ENCODE measurements around the gene RAP1B. TPM values are rescaled to one million over a fixed set of nuclear protein-coding genes. Genes with fewer than 3 reads are reported as not detected.

Gene RAP1B
- total and polyA plus RNA-seq, 2 of the 4 experiments (the other 2 are of a cell fraction): 159 to 200 TPM

- peaks cover 65% of the 10 kb centered on the region for H4K20me1 ChIP-seq (ENCODE audit: insufficient read depth, low read length)
- POLR2A ChIA-PET (ENCODE audit: unreplicated experiment): interaction anchor here (0.6 kb wide), 1 partner anchor 162 kb away, joined by 3 read pairs; no protein-coding TSS in a partner anchor
Observed at GRCh38 chr12:68647507-68647906, 36.8 kb downstream of the RAP1B start.

More at GRCh38 chr12:68647507-68647906, 36.8 kb downstream of the RAP1B start:
- no peak overlapping the region for H2AFZ ChIP-seq (replicated peaks; ENCODE audit: low read length, poor library complexity)
- peaks cover 10% of the 10 kb centered on the region for H3K36me3 ChIP-seq (ENCODE audit: control insufficient read depth, insufficient read depth, low read length)
- H4K5ac ChIP-seq (ENCODE audit: low read depth, low read length): no peak overlapping the region
- peak overlapping the region; percentile 26; the same call in 1 of the 2 replicates for H3K23ac ChIP-seq (ENCODE audit: low read depth, low read length)
- H3K4me3 ChIP-seq (ENCODE audit: insufficient read depth, low read depth, low read length): no peak overlapping the region
- H2BK5ac ChIP-seq (ENCODE audit: low read depth, low read length, poor library complexity, severe bottlenecking): peak overlapping the region; percentile 41
- no peak overlapping the region for H3K4me2 ChIP-seq (ENCODE audit: low read depth, low read length)
- DNase-seq (no peak), ATAC-seq (ENCODE audit: low read depth) (no peak)
- dilution Hi-C loops (cut with HindIII; ENCODE audit: low sequenced_read_pairs, unreplicated experiment): no loop called here
- no peak overlapping the region for H2BK20ac ChIP-seq (ENCODE audit: low read depth, low read length)
- BruUV-seq (replicated peaks): no TSS peak
- in situ Hi-C loops (cut with MboI; ENCODE audit: low sequenced_read_pairs): no loop called here
- no peak overlapping the region for H4K91ac ChIP-seq (ENCODE audit: insufficient read depth, low read depth, low read length)
- TF ChIP-seq MXI1 (IDR thresholded peaks at IDR 0.05; ENCODE audit: borderline replicate concordance, low read depth, low read length): no peak
- TF ChIP-seq CEBPB (IDR thresholded peaks at IDR 0.05; ENCODE audit: low read depth, low read length): no peak
- TF ChIP-seq FOS (IDR thresholded peaks at IDR 0.05; ENCODE audit: low read depth, low read length): no peak
- no peak overlapping the region for H3K14ac ChIP-seq (replicated peaks; ENCODE audit: low read depth, low read length)
- H2BK120ac ChIP-seq (ENCODE audit: low read depth, low read length): no peak overlapping the region
- H3K4me1 ChIP-seq (ENCODE audit: control insufficient read depth, insufficient read depth, low read length): peaks cover 4% of the 10 kb centered on the region
- H3K4ac ChIP-seq (ENCODE audit: low read depth, low read length): no peak overlapping the region
- H3K9me1 ChIP-seq (ENCODE audit: insufficient read depth, low read length): peaks cover 3% of the 10 kb centered on the region
- no peaks in the 10 kb centered on the region for H3K27me3 ChIP-seq (ENCODE audit: control insufficient read depth, insufficient read depth, low read length)
- peaks cover 12 to 63% of the 10 kb centered on the region in 2 experiments for H3K79me1 ChIP-seq (ENCODE audit: low read depth in 1 of 2, low read length in 2 of 2)
- no peak overlapping the region for H2AK9ac ChIP-seq (replicated peaks; ENCODE audit: low read depth, low read length, poor library complexity)
- no peak overlapping the region for H2AK5ac ChIP-seq (ENCODE audit: low read depth, low read length)
- no peak overlapping the region for H4K8ac ChIP-seq (ENCODE audit: low read depth in 2 of 2, low read length in 2 of 2)
- H2BK15ac ChIP-seq (ENCODE audit: low read depth, low read length): no peak overlapping the region
- no peak overlapping the region for H3K18ac ChIP-seq (ENCODE audit: low read depth, low read length)
- no peak overlapping the region for H3K27ac ChIP-seq (ENCODE audit: insufficient read depth, low read length)
- WGBS, 2 experiments (ENCODE audit: extremely low coverage in 2 of 2, insufficient read length in 1 of 2): no CpG with 5 or more reads among the region's 1 CpG
- no peak overlapping the region for H3K9ac ChIP-seq (ENCODE audit: low read depth, low read length)
- intact Hi-C loops (cut with micrococcal nuclease): loop anchor here (10.0 kb wide), 1 partner anchor 423 kb away; the partner anchor contains the start of gene IL26
- no peaks in the 10 kb centered on the region for H3K9me3 ChIP-seq (ENCODE audit: control insufficient read depth, insufficient read depth, low read length)
- no peak overlapping the region for H3K56ac ChIP-seq (ENCODE audit: extremely low read depth, insufficient read depth, low read length)
- CTCF ChIA-PET: no interaction called here

Measured in IMR-90 (cell line).